Colon (tissue), 2 donors: ENCODE measurements around the gene ETNK2.
"Not testable (repeated sequence)": the region's sequence is repeated elsewhere in the genome, so short reads cannot be mapped to it uniquely, and the experiment has no call there.

Experiments
- FAIRE-seq: peaks from 2 replicates; lab custom pipeline; 2012; peaks lifted over from hg19 to GRCh38; lab: Jason Lieb, UNC
- donor health status: control.
- donor health status: control.

Gene ETNK2

GRCh38 chr1:204126386-204126785 is 25.5 kb downstream of the ETNK2 start:
- FAIRE-seq: no peak

- no peak for FAIRE-seq
These were observed 26.0 kb downstream of the ETNK2 start for GRCh38 chr1:204125759-204126351.

- no peak for FAIRE-seq
These were observed 27.2 kb downstream of the ETNK2 start for GRCh38 chr1:204124639-204125038.

- no peak for FAIRE-seq
These were observed 28.5 kb downstream of the ETNK2 start for GRCh38 chr1:204123376-204123775.

- FAIRE-seq: no peak
These were observed 29.8 kb downstream of the ETNK2 start for GRCh38 chr1:204121840-204122555.

- FAIRE-seq: no peak
These were observed 35.3 kb downstream of the ETNK2 start for GRCh38 chr1:204116539-204116938.

- FAIRE-seq: no peak
These were observed 36.7 kb downstream of the ETNK2 start for GRCh38 chr1:204115116-204115515.

GRCh38 chr1:204114606-204115005 is 37.2 kb downstream of the ETNK2 start:
- no peak for FAIRE-seq

- no peak for FAIRE-seq
These were observed 37.9 kb downstream of the ETNK2 start for GRCh38 chr1:204113896-204114295.

GRCh38 chr1:204112876-204113730 is 38.7 kb downstream of the ETNK2 start:
- FAIRE-seq: no peak

GRCh38 chr1:204110894-204111633 is 40.8 kb downstream of the ETNK2 start:
- FAIRE-seq: no peak

GRCh38 chr1:204108312-204109141 is 43.3 kb downstream of the ETNK2 start:
- FAIRE-seq: no peak

GRCh38 chr1:204107892-204108291 is 44.0 kb downstream of the ETNK2 start:
- no peak for FAIRE-seq

GRCh38 chr1:204106825-204107224 is 45.0 kb downstream of the ETNK2 start:
- no peak for FAIRE-seq

GRCh38 chr1:204105131-204105515 is 46.7 kb downstream of the ETNK2 start:
- no peak for FAIRE-seq

- no peak for FAIRE-seq
These were observed 47.3 kb downstream of the ETNK2 start for GRCh38 chr1:204104331-204105130.

- no peak for FAIRE-seq
These were observed 48.5 kb downstream of the ETNK2 start for GRCh38 chr1:204103431-204103741.

GRCh38 chr1:204102739-204103430 is 49.0 kb downstream of the ETNK2 start:
- FAIRE-seq: no peak

- FAIRE-seq: no peak
These were observed 49.7 kb downstream of the ETNK2 start for GRCh38 chr1:204102029-204102611.

GRCh38 chr1:204099754-204100153 is 52.1 kb downstream of the ETNK2 start:
- FAIRE-seq: not testable (repeated sequence)
